GM21825 (cell line): ENCODE measurements around the gene NFIL3.

Source experiments
- ATAC-seq: cut with Tn5 transposase; IDR thresholded peaks from one replicate; pipeline ENCODE4 v1.9.1; 2021; ENCODE audit warnings: mild to moderate bottlenecking, moderate library complexity; ENCODE audit not compliant: unreplicated experiment

NFIL3 gene

GRCh38 chr9:91361291-91362050, 62.2 kb downstream of the NFIL3 start, which contains the start of gene AUH:
TSS of gene AUH (minus strand) at chr9:91361918. CDS start at chr9:91361889, 29 bp downstream.
- ATAC-seq: peak; percentile 86

- ATAC-seq: no peak
Observed at GRCh38 chr9:91360551-91361290, 62.9 kb downstream of the NFIL3 start.

- ATAC-seq: no peak
Observed at GRCh38 chr9:91359734-91360470, 63.7 kb downstream of the NFIL3 start.

GRCh38 chr9:91359083-91359482, 64.5 kb downstream of the NFIL3 start:
- ATAC-seq: no peak
